NCI-H460 (cell line): ENCODE data around the gene PSG7. TPM values are rescaled to one million over a fixed set of nuclear protein-coding genes. Genes with fewer than 3 reads are reported as not detected.
"Not testable (repeated sequence)": the region's sequence is repeated elsewhere in the genome, so short reads cannot be mapped to it uniquely, and the experiment has no call there.

Experiments
- DNase-seq: peaks from one replicate; pipeline ENCODE4 v3.0.0-alpha.2; 2016; ENCODE audit warnings: low read depth; ENCODE audit errors: extremely low read depth
- total RNA-seq: library from RNA; depleted of rRNA; stranded (reverse); fragments of >200 nt; shearing (Covaris generic); gene quantifications from 2 replicates; pipeline ENCODE4 v1.2.3, GENCODE V29; 2014

The PSG7 gene
- total RNA-seq, 1 experiment from 2014 or later: not detected

- not testable (repeated sequence) for DNase-seq
These were observed 19.4 kb downstream of the PSG7 start, which contains the start of gene PSG6 for GRCh38 chr19:42917634-42918033. PSG6 (minus strand) TSS chr19:42917894; CDS start chr19:42917792, 102 bp downstream.

DNA sequence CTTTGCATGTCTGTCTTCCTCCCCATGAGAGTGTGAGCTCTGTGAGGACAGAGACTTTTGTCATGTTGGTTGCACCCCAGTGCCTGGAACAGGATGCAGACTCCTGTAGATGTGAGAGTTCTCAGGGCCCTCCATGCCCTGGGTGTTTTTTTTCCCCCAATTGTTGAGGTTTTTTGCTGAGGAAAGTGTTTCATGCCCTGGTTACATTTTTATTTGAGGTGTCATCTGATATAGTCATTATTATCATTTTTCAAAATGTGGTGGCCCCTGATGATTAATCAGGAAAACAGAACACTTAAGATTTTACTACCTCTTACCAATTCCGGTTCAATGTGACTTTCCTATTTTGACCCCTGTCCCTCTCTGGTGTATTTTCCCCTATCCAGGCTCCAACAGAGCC is 20.1 kb downstream of the PSG7 start:
- not testable (repeated sequence) for DNase-seq

- DNase-seq: not testable (repeated sequence)
These were observed 23.5 kb downstream of the PSG7 start for GRCh38 chr19:42913516-42913915.

DNA sequence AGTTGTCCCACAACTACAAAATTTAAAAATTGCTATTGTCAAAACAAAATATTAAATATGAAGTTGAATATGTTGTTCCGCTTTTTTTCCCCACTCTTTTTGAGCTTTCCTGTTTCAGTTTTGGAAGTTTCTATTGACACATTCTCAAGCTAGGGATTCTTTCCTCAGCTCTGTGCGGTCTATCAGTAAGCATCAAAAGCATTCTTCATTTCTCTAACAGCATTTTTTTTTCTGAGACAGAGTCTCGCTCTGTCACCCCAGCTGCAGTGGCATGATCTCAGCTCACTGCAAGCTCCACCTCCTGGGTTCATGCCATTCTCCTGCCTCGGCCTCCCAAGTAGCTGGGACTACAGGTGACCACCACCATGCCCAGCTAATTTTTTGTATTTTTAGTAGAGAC is 24.1 kb downstream of the PSG7 start:
- DNase-seq: not testable (repeated sequence)

- DNase-seq: not testable (repeated sequence)
These were observed 25.3 kb downstream of the PSG7 start for GRCh38 chr19:42911731-42912130.

GRCh38 chr19:42906162-42906561 is 30.8 kb downstream of the PSG7 start:
- DNase-seq: not testable (repeated sequence)

- DNase-seq: not testable (repeated sequence)
These were observed 36.4 kb downstream of the PSG7 start for GRCh38 chr19:42900561-42900960.

DNA sequence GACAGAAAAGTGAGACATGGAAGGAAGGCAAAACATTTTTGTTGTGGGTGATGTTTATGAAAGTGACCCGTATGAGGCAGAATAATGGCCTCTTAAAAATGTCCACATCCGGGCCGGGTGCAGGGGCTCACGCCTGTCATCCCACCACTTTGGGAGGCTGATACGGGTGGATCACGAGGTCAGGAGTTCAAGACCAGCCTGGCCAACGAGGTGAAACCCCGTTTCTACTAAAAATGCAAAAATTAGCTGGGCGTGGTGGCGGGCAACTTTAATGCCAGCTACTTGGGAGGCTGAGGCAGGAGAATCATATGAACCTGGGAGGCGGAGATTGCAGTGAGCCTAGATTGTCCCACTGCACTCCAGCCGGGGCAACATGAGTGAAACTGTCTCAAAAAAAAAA is 37.3 kb downstream of the PSG7 start:
- not testable (repeated sequence) for DNase-seq

DNA sequence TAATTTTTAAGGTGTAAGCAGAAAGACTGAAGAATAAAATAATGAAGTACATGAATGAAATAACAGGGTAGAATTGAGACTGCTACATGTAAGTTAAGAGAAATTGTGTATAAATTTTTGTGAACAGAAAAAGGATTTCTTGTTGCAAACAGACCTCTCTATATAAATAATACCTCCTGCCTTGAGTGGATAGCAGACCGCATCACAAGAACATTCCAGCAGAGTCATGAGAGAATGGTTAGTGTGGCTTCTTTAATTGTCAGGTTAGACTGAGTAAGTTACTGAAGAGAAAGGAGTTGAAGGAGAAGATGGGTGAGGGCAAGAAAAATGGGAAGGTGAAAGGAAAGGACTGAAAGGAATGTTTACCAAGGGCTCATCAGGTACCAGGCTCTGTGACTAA is 37.9 kb downstream of the PSG7 start:
- not testable (repeated sequence) for DNase-seq

- not testable (repeated sequence) for DNase-seq
These were observed 38.4 kb downstream of the PSG7 start for GRCh38 chr19:42898656-42899055.

- DNase-seq: not testable (repeated sequence)
These were observed 39.3 kb downstream of the PSG7 start for GRCh38 chr19:42897729-42898128.

GRCh38 chr19:42890446-42890845 is 46.6 kb downstream of the PSG7 start:
- not testable (repeated sequence) for DNase-seq

DNA sequence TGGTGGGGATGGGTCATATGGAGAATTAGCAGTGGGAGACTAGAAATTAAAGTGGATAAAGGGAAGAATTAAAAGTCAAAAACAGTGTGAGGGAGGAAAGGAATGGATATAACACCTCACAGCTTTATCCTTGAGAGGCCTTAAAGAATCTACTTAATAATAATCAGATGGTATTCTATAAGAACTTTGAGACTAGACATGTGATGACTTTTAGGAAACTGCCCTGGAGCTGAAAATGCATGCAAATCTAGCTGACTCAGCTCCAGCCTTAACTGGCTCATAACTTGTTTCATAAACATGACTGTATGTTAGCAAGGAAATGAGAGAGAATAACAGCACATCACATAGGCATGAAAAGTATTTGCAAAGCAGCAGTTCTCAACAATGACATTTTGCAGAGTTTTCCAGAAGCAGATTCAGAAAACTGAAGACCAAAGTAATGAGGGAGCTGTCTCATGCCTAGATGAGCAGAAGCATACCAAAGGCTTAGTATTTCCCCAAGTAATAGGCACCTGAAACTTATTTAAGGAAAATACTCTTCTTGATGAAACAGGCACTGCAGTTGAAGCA is 49.0 kb downstream of the PSG7 start:
- not testable (repeated sequence) for DNase-seq

DNA sequence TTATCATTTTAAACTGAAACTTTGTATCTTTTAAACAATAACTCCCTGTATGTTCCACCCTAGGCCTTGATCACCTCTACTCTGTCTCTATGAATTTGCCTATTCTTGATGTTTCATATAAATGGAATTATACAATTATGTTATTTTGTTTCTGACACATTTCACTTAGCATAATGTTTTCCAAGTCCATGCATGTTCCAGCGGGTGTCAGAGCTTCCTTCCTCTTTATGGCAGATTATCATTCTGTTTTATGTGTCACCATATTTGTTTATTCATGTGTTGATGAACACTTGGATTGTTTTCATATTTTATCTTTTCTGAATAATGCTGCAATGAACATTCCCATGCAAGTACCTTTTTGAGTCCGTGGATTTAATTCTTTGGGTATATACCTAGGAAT is 54.3 kb downstream of the PSG7 start:
- not testable (repeated sequence) for DNase-seq

DNA sequence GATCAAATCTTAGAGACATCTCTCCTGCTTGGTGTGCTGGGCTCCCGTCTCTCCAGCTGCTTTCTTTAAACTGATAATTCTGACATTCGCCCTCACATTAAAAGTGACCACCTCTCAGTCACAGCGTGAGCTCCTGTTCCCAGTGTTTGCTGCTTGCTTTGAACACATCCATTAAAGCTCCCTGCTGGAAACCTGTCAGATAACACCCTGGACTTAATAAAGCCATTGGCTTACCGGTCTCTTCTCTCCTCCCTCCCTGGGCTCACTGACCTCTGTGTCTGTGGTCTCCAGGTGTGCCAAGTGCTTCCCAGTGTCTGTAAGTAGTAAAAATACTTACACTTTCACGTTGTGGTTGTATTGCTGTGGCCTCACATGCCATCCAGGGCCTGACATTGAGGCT is 55.0 kb downstream of the PSG7 start:
- not testable (repeated sequence) for DNase-seq

DNA sequence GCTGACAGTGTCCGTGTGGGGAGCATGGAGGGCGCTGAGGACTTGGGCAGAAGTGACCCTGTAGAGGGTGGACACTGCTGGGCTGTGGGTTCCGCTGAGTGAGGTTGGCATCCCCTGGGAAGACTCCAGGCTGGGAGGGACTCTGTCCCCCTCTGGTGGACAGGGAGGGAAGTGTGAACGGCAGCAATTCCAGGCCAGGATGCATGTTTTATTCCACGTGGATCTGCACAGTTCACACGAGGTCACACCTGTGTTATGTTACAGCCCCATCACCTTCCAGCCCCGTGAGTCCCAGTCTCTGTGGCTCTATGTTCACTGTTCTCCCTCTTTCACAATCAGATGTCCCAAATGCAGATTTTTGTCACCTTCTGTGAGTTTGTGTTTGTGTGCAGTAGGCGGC is 55.7 kb downstream of the PSG7 start:
- DNase-seq: not testable (repeated sequence)

GRCh38 chr19:42880621-42881020 is 56.4 kb downstream of the PSG7 start:
- not testable (repeated sequence) for DNase-seq

- DNase-seq: no peak
These were observed 57.4 kb downstream of the PSG7 start, which contains the start of gene PSG1 for GRCh38 chr19:42879613-42880012. PSG1 (minus strand) TSS chr19:42879713; CDS start chr19:42879581, 132 bp downstream.

DNA sequence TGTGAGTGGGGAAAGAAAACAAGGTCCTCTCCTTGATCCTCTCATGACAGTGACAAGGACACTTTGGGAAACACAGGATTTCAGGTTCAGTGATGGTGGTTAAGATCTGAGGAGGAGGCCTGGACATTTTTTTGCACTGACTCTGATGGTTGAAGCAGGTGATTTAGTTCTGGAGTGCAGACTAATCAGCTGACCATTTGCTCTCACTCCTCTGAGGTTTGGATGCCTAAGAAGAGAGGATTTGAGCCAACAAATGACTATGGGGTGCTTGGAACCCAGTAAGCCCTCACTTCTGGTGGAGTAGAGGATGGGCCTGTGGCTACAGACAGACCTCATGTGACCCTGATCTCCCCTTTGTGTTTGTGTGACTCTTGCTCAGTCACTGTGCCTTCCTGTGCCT is 60.4 kb downstream of the PSG7 start:
- not testable (repeated sequence) for DNase-seq

DNA sequence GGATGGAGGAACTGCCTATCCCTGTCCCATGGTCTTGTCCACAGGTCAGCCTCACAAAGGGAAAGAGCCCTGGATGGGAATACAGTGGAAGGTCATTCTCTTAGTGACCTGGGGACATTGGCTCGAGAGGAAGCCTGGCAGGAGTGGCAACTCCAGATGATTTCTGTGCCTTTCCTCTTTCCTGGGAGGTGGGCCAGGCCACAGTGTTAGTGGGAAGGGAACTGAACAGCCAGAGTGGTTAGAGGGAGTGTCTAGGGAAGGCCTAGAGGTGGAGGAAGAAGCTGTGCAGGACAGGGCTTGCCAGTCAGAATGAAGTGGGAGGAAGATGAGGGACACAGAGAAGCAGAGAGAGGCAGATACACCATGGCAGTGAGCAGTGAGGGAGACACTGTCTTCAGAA is 61.1 kb downstream of the PSG7 start:
- DNase-seq: not testable (repeated sequence)

- not testable (repeated sequence) for DNase-seq
These were observed 61.9 kb downstream of the PSG7 start for GRCh38 chr19:42874901-42875813.

- not testable (repeated sequence) for DNase-seq
These were observed 62.9 kb downstream of the PSG7 start for GRCh38 chr19:42874136-42874535.
